ENCODE results near the gene KCNK2.

GRCh38 chr1:215273838-215274516 lies 191.4 kb downstream of the KCNK2 start:
- TF ChIP-seq, protein P1, sequence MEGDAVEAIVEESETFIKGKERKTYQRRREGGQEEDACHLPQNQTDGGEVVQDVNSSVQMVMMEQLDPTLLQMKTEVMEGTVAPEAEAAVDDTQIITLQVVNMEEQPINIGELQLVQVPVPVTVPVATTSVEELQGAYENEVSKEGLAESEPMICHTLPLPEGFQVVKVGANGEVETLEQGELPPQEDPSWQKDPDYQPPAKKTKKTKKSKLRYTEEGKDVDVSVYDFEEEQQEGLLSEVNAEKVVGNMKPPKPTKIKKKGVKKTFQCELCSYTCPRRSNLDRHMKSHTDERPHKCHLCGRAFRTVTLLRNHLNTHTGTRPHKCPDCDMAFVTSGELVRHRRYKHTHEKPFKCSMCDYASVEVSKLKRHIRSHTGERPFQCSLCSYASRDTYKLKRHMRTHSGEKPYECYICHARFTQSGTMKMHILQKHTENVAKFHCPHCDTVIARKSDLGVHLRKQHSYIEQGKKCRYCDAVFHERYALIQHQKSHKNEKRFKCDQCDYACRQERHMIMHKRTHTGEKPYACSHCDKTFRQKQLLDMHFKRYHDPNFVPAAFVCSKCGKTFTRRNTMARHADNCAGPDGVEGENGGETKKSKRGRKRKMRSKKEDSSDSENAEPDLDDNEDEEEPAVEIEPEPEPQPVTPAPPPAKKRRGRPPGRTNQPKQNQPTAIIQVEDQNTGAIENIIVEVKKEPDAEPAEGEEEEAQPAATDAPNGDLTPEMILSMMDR (IDR thresholded peaks at IDR 0.05; ENCODE audit: insufficient read depth, low read length) = no peak
- TF ChIP-seq GABPA (IDR thresholded peaks at IDR 0.05; ENCODE audit: low read depth) (no peak), REST (IDR thresholded peaks at IDR 0.05; ENCODE audit: insufficient replicate concordance, low read depth) (no peak), POLR2AphosphoS5 (IDR thresholded peaks at IDR 0.05; ENCODE audit: low read depth) (no peak)
